ENCODE measurements around the gene ADCY9.

Gene ADCY9

GRCh38 chr16:3988824-3989223 is 127.4 kb downstream of the ADCY9 start:
- DNase-seq (ENCODE audit: insufficient read length, low spot score) (no peak), FAIRE-seq (no peak)
- TF ChIP-seq TAF1 (IDR thresholded peaks at IDR 0.05; ENCODE audit: low read depth, low read length), result no peak
- no peak for TF ChIP-seq POLR2AphosphoS5 (IDR thresholded peaks at IDR 0.05; ENCODE audit: low read depth, low read length)
- TF ChIP-seq PAX5 (IDR thresholded peaks at IDR 0.05; ENCODE audit: insufficient read depth, low read length, severe bottlenecking), result no peak
- no peak for TF ChIP-seq POLR2A (IDR thresholded peaks at IDR 0.05; ENCODE audit: low read depth, low read length)
- TF ChIP-seq SPI1 (IDR thresholded peaks at IDR 0.05; ENCODE audit: low read depth, low read length), result no peak
- no peak for TF ChIP-seq POU2F2 (IDR thresholded peaks at IDR 0.05; ENCODE audit: low read depth, low read length)

DNA sequence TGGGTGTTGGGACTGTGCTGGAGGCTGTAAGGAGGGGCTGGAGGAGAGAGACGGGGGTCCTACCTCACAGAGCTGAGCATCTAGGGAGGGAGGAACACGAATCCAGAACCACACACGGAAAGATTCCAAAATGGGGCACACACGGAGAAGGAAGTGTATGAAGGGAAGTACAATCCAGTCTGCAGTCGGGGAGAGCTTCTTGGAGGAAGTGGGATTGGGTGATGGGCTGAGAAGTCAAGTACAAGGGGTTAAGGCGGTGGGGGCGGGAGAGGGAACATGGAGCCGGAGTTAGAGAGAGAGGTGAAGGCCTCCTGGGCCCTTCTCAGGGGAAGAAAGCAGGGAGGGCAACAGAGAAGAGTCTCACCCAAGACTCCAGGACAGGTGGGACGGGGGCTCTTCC is 128.2 kb downstream of the ADCY9 start:
- DNase-seq (ENCODE audit: insufficient read length, low spot score) (no peak), FAIRE-seq (no peak)
- TF ChIP-seq TAF1 (IDR thresholded peaks at IDR 0.05; ENCODE audit: low read depth, low read length) (no peak), POU2F2 (IDR thresholded peaks at IDR 0.05; ENCODE audit: low read depth, low read length) (no peak)

DNA sequence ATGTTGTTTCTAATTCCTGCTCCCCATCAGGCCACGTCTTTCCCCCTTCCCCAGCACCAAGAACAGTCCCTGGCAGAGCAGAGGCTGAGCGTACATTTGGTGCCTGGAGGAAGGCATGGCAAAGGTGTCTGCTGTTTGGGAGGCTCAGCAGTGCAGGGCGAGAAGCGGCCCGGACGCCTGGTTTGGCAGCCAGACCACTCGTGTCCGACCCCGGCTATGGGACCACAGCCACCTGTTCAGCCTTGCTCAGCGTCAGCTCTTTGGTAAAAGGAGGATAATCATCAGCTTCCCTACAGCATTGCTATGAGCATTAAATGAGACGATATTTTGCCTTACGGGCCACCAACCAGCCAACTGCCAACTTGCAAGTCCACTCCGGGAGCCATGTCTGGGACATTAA is 129.0 kb downstream of the ADCY9 start:
- DNase-seq (ENCODE audit: insufficient read length, low spot score), result no peak
- TF ChIP-seq POLR2AphosphoS5 (IDR thresholded peaks at IDR 0.05; ENCODE audit: low read depth, low read length) (no peak), TAF1 (IDR thresholded peaks at IDR 0.05; ENCODE audit: low read depth, low read length) (no peak)
- no peak for FAIRE-seq

- FAIRE-seq, result no peak
- TF ChIP-seq POLR2AphosphoS5 (IDR thresholded peaks at IDR 0.05; ENCODE audit: low read depth, low read length) (no peak), POU2F2 (IDR thresholded peaks at IDR 0.05; ENCODE audit: low read depth, low read length) (no peak), TAF1 (IDR thresholded peaks at IDR 0.05; ENCODE audit: low read depth, low read length) (no peak), SPI1 (IDR thresholded peaks at IDR 0.05; ENCODE audit: low read depth, low read length) (no peak), POLR2A (IDR thresholded peaks at IDR 0.05; ENCODE audit: low read depth, low read length) (no peak), PAX5 (IDR thresholded peaks at IDR 0.05; ENCODE audit: insufficient read depth, low read length, severe bottlenecking) (no peak)
Measured at GRCh38 chr16:3986235-3986544, 130.1 kb downstream of the ADCY9 start.

DNA sequence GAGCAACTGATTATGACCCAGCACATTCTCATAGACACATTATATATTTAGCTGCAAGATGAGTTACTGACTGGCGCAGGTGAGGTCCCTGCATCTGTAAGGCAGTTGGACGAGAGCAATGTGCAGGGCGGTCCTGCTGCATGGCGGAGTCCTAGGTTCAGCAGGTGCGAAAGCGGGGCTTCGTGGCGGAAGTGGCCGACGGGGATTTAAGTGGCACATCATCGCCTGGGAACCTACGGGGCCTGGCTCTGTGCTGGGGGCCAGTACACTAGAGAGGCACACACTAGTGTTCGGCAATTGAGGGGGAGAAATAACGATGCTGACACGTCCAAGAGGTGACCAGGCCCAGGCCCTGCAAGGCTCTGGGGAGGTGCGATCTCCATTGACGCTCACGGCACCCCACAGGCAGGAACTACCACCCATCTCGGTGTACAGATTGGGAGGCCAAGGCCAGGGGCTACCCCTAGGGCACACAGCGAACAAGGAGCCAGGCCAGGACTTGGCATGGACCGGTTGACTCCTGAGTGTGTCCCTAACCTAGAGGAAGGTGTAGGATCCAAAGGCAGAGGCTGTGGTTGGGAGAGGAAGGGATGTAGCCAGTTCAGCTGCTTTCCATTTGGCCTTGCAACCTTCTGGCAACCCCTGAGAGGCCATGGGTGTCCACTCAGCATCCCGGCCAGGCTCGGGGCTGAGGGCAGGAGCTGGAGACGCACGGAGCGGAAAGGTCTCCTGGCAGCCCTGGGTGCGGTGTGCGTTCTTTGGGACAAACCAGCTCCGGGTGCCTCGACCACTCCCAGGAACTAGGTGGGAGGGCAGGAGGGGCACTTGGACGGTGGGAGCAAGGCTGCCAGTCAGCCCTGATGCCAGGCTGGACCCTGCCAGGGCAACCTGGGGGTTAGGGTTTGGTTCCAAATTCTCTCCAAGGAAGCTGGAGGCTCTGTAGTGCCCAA is 131.9 kb downstream of the ADCY9 start:
- TF ChIP-seq POLR2A (IDR thresholded peaks at IDR 0.05; ENCODE audit: low read depth, low read length) (no peak), PAX5 (IDR thresholded peaks at IDR 0.05; ENCODE audit: insufficient read depth, low read length, severe bottlenecking) (no peak), POU2F2 (IDR thresholded peaks at IDR 0.05; ENCODE audit: low read depth, low read length) (no peak), TAF1 (IDR thresholded peaks at IDR 0.05; ENCODE audit: low read depth, low read length) (no peak), SPI1 (IDR thresholded peaks at IDR 0.05; ENCODE audit: low read depth, low read length) (no peak)
- DNase-seq (ENCODE audit: insufficient read length, low spot score), result no peak
- no peak for FAIRE-seq

More at GRCh38 chr16:3986235-3986544, 130.1 kb downstream of the ADCY9 start:
- no peak for DNase-seq (ENCODE audit: insufficient read length, low spot score)

DNA sequence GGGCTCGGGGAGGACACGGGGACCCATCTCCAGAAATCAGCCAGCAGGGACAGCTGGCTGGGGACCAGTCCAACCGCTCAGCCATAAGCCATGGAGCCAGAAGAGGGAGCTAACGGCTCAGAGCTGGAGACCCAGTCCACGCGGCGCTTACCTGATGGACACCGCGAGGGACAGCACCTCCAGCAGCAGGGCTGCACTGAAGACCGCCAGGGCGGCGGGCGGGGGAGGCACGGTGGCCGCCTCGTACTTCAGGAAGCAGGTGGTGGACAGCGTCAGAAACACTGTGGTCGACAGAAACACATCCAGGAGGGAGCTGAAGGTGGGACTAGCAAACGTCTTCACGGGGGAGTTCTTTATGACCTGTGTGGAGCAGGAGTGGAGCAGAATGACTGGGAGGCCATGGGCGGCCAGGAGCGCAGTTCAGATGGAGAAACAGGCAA is 133.1 kb downstream of the ADCY9 start:
- no peak for TF ChIP-seq POU2F2 (IDR thresholded peaks at IDR 0.05; ENCODE audit: low read depth, low read length)
- no peak for TF ChIP-seq POLR2AphosphoS5 (IDR thresholded peaks at IDR 0.05; ENCODE audit: low read depth, low read length)
- no peak for TF ChIP-seq SPI1 (IDR thresholded peaks at IDR 0.05; ENCODE audit: low read depth, low read length)
- no peak for TF ChIP-seq PAX5 (IDR thresholded peaks at IDR 0.05; ENCODE audit: insufficient read depth, low read length, severe bottlenecking)
- no peak for TF ChIP-seq POLR2A (IDR thresholded peaks at IDR 0.05; ENCODE audit: low read depth, low read length)
- no peak for TF ChIP-seq TAF1 (IDR thresholded peaks at IDR 0.05; ENCODE audit: low read depth, low read length)
- DNase-seq (ENCODE audit: insufficient read length, low spot score) (peak; percentile 59), FAIRE-seq (peak; percentile 51)

GRCh38 chr16:3982216-3982615 is 134.0 kb downstream of the ADCY9 start:
- no peak for FAIRE-seq
- TF ChIP-seq POLR2A (IDR thresholded peaks at IDR 0.05; ENCODE audit: low read depth, low read length) (no peak), PAX5 (IDR thresholded peaks at IDR 0.05; ENCODE audit: insufficient read depth, low read length, severe bottlenecking) (no peak), TAF1 (IDR thresholded peaks at IDR 0.05; ENCODE audit: low read depth, low read length) (no peak), POU2F2 (IDR thresholded peaks at IDR 0.05; ENCODE audit: low read depth, low read length) (no peak), SPI1 (IDR thresholded peaks at IDR 0.05; ENCODE audit: low read depth, low read length) (no peak), POLR2AphosphoS5 (IDR thresholded peaks at IDR 0.05; ENCODE audit: low read depth, low read length) (no peak)
- no peak for DNase-seq (ENCODE audit: insufficient read length, low spot score)

DNA sequence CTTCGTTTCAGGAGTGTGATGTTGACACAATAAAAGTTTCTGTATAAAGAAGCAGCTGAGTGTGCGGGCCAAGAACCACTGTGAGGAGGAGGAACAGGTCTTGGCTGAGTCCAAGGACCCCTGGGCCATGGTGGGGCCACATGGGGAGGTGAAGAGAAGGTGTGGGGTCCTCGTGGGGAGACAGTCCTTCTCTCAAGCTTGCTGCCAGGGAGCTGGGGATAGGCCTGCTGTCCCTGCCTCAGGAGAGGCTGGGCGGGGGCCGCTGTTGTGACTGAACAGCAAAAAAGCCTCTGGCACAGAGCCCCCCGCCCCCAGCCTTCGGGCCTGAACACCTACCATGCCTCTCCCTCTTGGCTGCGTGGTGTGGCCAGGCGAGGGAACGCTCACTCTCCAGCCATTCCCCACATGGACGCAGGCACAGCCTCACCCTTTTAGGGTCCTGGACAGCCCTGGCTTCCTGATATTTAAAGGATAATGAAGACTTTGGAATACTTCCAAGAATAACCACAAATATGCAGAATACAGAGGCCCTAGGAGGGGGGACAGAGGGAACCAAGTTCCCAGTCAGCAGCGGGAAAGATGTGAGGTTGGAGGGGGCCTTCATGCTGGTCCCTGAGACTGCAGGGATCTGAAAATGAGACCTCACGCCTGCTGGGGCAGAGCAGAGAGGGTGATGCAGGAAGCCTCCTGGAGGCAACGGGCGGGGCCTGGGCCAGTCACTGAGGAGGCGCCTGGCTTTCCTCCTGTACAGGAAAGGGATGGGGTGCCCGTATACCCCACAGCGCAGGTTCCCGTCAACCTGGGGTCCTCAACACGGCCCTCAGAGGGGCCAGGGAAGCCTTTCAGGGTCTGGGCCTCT is 135.8 kb downstream of the ADCY9 start:
- no peak for FAIRE-seq
- no peak for TF ChIP-seq PAX5 (IDR thresholded peaks at IDR 0.05; ENCODE audit: insufficient read depth, low read length, severe bottlenecking)
- TF ChIP-seq TAF1 (IDR thresholded peaks at IDR 0.05; ENCODE audit: low read depth, low read length), result no peak
- no peak for TF ChIP-seq POLR2AphosphoS5 (IDR thresholded peaks at IDR 0.05; ENCODE audit: low read depth, low read length)
- no peak for TF ChIP-seq POLR2A (IDR thresholded peaks at IDR 0.05; ENCODE audit: low read depth, low read length)
- no peak for TF ChIP-seq SPI1 (IDR thresholded peaks at IDR 0.05; ENCODE audit: low read depth, low read length)
- TF ChIP-seq POU2F2 (IDR thresholded peaks at IDR 0.05; ENCODE audit: low read depth, low read length), result no peak
- no peak for DNase-seq (ENCODE audit: insufficient read length, low spot score)

DNA sequence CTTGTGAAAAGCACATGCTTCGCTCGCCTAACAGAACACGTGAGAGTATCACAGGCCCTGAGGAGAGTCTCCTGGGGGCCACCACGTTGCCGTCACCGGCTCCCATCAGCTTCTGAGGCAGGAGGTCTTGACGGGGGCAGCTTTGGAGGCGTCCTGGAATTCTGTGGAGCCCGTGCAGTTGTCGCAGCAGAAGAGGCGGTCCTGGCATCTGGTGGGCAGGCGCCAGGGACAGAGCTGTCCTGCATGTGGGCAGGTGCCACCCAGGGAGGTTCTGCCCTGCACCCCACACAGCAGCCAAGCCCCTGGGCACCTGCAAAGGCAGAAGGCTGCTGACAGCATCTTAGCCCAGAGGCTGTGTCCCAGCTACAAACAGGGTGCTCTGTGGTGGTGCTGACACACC is 136.7 kb downstream of the ADCY9 start:
- no peak for FAIRE-seq
- TF ChIP-seq POU2F2 (IDR thresholded peaks at IDR 0.05; ENCODE audit: low read depth, low read length) (no peak), POLR2AphosphoS5 (IDR thresholded peaks at IDR 0.05; ENCODE audit: low read depth, low read length) (no peak), TAF1 (IDR thresholded peaks at IDR 0.05; ENCODE audit: low read depth, low read length) (no peak), PAX5 (IDR thresholded peaks at IDR 0.05; ENCODE audit: insufficient read depth, low read length, severe bottlenecking) (no peak), SPI1 (IDR thresholded peaks at IDR 0.05; ENCODE audit: low read depth, low read length) (no peak), POLR2A (IDR thresholded peaks at IDR 0.05; ENCODE audit: low read depth, low read length) (no peak)

More for the DNA sequence above, 136.7 kb downstream of the ADCY9 start:
- no peak for DNase-seq (ENCODE audit: insufficient read length, low spot score)

All from GM12891 (cell line).